Measurements from ENCODE around the gene BSDC1.

Gene BSDC1

GRCh38 chr1:32421775-32422174, 27.5 kb upstream of the BSDC1 start:
- DNase-seq (ENCODE audit: insufficient read length, low spot score), result no peak
- TF ChIP-seq, protein P1, sequence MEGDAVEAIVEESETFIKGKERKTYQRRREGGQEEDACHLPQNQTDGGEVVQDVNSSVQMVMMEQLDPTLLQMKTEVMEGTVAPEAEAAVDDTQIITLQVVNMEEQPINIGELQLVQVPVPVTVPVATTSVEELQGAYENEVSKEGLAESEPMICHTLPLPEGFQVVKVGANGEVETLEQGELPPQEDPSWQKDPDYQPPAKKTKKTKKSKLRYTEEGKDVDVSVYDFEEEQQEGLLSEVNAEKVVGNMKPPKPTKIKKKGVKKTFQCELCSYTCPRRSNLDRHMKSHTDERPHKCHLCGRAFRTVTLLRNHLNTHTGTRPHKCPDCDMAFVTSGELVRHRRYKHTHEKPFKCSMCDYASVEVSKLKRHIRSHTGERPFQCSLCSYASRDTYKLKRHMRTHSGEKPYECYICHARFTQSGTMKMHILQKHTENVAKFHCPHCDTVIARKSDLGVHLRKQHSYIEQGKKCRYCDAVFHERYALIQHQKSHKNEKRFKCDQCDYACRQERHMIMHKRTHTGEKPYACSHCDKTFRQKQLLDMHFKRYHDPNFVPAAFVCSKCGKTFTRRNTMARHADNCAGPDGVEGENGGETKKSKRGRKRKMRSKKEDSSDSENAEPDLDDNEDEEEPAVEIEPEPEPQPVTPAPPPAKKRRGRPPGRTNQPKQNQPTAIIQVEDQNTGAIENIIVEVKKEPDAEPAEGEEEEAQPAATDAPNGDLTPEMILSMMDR (IDR thresholded peaks at IDR 0.05; ENCODE audit: insufficient read depth, missing control alignments), result no peak

GRCh38 chr1:32414186-32414886, 20.1 kb upstream of the BSDC1 start:
- FAIRE-seq (no peak), DNase-seq (ENCODE audit: insufficient read length, low spot score) (no peak)
- TF ChIP-seq, protein P1 (IDR thresholded peaks at IDR 0.05; ENCODE audit: insufficient read depth, missing control alignments), result no peak

More at GRCh38 chr1:32421775-32422174, 27.5 kb upstream of the BSDC1 start:
- no peak for FAIRE-seq

DNA sequence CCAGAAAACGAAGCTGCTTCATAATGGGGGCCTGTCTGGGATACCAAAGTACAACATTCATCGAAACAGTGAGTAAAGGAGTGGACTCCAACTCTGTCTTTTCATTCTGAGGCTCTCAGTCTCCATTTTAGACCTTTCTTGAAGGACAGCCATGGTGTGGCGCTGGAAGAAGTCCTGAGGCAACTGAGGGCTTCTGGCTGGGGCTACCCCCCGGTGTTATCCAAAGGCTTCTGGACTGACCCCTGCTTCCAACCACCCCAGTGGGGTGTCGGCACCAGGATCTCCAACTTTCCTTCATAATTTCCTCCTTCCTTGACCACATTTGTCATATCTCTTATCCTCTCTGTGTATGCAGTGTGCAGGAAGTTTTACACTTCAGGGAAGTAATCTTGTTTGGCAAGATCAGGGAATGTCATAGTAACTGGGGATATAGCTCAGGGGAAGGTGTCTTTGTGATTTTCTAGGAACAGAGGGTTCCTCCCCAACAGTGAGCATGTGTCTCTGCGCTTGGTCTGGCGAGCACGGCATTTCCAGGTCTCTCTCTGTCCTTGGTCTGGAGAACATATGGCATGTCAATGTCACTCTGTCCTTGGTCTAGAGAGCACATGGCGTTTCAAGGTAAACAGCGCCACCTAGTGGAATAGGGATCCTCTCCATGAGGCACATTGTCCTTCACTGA, 19.4 kb upstream of the BSDC1 start:
- DNase-seq (ENCODE audit: insufficient read length, low spot score) (no peak), FAIRE-seq (no peak)
- TF ChIP-seq, protein P1 (IDR thresholded peaks at IDR 0.05; ENCODE audit: insufficient read depth, missing control alignments), result peak; percentile 72

- FAIRE-seq (no peak), DNase-seq (ENCODE audit: insufficient read length, low spot score) (no peak)
- TF ChIP-seq, protein P1 (IDR thresholded peaks at IDR 0.05; ENCODE audit: insufficient read depth, missing control alignments), result no peak
These were observed 17.0 kb upstream of the BSDC1 start for GRCh38 chr1:32411261-32411660.

- DNase-seq (ENCODE audit: insufficient read length, low spot score) (no peak), FAIRE-seq (no peak)
- TF ChIP-seq, protein P1 (IDR thresholded peaks at IDR 0.05; ENCODE audit: insufficient read depth, missing control alignments), result no peak
These were observed 12.4 kb upstream of the BSDC1 start for GRCh38 chr1:32406629-32407111.

GRCh38 chr1:32405672-32406467, 11.6 kb upstream of the BSDC1 start:
- FAIRE-seq (no peak), DNase-seq (ENCODE audit: insufficient read length, low spot score) (no peak)
- TF ChIP-seq, protein P1 (IDR thresholded peaks at IDR 0.05; ENCODE audit: insufficient read depth, missing control alignments), result no peak
